Measurements from ENCODE around the gene COL4A2.

Gene COL4A2

GRCh38 chr13:110405597-110406450 lies 98.7 kb downstream of the COL4A2 start:
- no peak for DNase-seq

GRCh38 chr13:110407021-110407420 lies 99.9 kb downstream of the COL4A2 start:
- no peak for DNase-seq

GRCh38 chr13:110407531-110407930 lies 100.4 kb downstream of the COL4A2 start:
- no peak for DNase-seq

GRCh38 chr13:110408286-110408685 lies 101.2 kb downstream of the COL4A2 start:
- DNase-seq = no peak

- DNase-seq = no peak
Observed at GRCh38 chr13:110409581-110409992, 102.5 kb downstream of the COL4A2 start.

GRCh38 chr13:110410000-110410399 lies 102.9 kb downstream of the COL4A2 start:
- DNase-seq = no peak

- no peak for DNase-seq
Observed at GRCh38 chr13:110410936-110411687, 104.0 kb downstream of the COL4A2 start.

- no peak for DNase-seq
Observed at GRCh38 chr13:110411688-110412059, 104.6 kb downstream of the COL4A2 start.

GRCh38 chr13:110412132-110412914 lies 105.2 kb downstream of the COL4A2 start:
- peak; percentile 65 for DNase-seq

GRCh38 chr13:110413016-110413675 lies 106.1 kb downstream of the COL4A2 start:
- no peak for DNase-seq

- no peak for DNase-seq
Observed at GRCh38 chr13:110413676-110414040, 106.6 kb downstream of the COL4A2 start.

GRCh38 chr13:110414283-110414682 lies 107.2 kb downstream of the COL4A2 start:
- DNase-seq = no peak

- DNase-seq = no peak
Observed at GRCh38 chr13:110414931-110415330, 107.8 kb downstream of the COL4A2 start.

- DNase-seq = peak; percentile 29
Observed at GRCh38 chr13:110415669-110416068, 108.6 kb downstream of the COL4A2 start.

- no peak for DNase-seq
Observed at GRCh38 chr13:110416131-110417025, 109.3 kb downstream of the COL4A2 start.

GRCh38 chr13:110418944-110419343 lies 111.9 kb downstream of the COL4A2 start:
- DNase-seq = no peak

GRCh38 chr13:110419381-110419791 lies 112.3 kb downstream of the COL4A2 start:
- no peak for DNase-seq

GRCh38 chr13:110419946-110420345 lies 112.9 kb downstream of the COL4A2 start:
- no peak for DNase-seq

- no peak for DNase-seq
Observed at GRCh38 chr13:110420626-110421025, 113.5 kb downstream of the COL4A2 start.

- no peak for DNase-seq
Observed at GRCh38 chr13:110421061-110421460, 114.0 kb downstream of the COL4A2 start.

GRCh38 chr13:110421696-110422385 lies 114.8 kb downstream of the COL4A2 start:
- no peak for DNase-seq
